K562 (cell line): ENCODE results near the gene IGSF9. TPM values are rescaled to one million over a fixed set of nuclear protein-coding genes. Genes with fewer than 3 reads are reported as not detected.

Experiments
- BCL6 ChIP-seq: fragments of 250-450 bp; sonication (Bioruptor Pico); IDR thresholded peaks from 2 replicates; pipeline ENCODE4 v1.4.0; 2020
- BRCA1 ChIP-seq, 2 experiments: fragments of 450-650 bp in 1 of 2; sonication (generic) in 1 of 2; formaldehyde crosslinking in 1 of 2; IDR thresholded peaks; 2 replicates each; pipeline versions ENCODE4 v1.5.0 to v1.6.1; 2017 to 2020; ENCODE audit warnings: mild to moderate bottlenecking in 1 of 2, missing genetic modification reagents in 1 of 2
- BRD4 ChIP-seq: fragments of 200-600 bp; sonication (generic); IDR thresholded peaks from 2 replicates; pipeline ENCODE4 v1.6.1; 2017; ENCODE audit warnings: inconsistent platforms
- CBFA2T2 ChIP-seq: fragments of 450-650 bp; conservative IDR thresholded peaks from 2 replicates; pipeline ENCODE4 v1.6.1; 2017; ENCODE audit warnings: mild to moderate bottlenecking
- CEBPB ChIP-seq: fragments of 450-650 bp; IDR thresholded peaks from 2 replicates; pipeline ENCODE4 v1.6.1; 2016; ENCODE audit warnings: missing genetic modification characterization, missing compliant biosample characterization
- CTBP1 ChIP-seq: fragments of 450-650 bp; IDR thresholded peaks from 2 replicates; pipeline ENCODE4 v1.6.1; 2016; ENCODE audit warnings: borderline replicate concordance
- EHMT2 ChIP-seq: fragments of 450-650 bp; IDR thresholded peaks from 2 replicates; pipeline ENCODE4 v1.6.1; 2018; ENCODE audit warnings: antibody characterized with exemption
- ETV5 ChIP-seq: sonication (generic); formaldehyde crosslinking; IDR thresholded peaks from 2 replicates; pipeline ENCODE4 v1.4.0; 2020; ENCODE audit warnings: low read depth, mild to moderate bottlenecking, missing genetic modification reagents
- GATAD2A ChIP-seq: fragments of 450-650 bp; IDR thresholded peaks from 2 replicates; pipeline ENCODE4 v1.6.1; 2017
- KHSRP ChIP-seq: fragments of 450-650 bp; IDR thresholded peaks from 2 replicates; pipeline ENCODE4 v1.6.1; 2017
- POLR2G ChIP-seq: fragments of 200-400 bp; formaldehyde crosslinking; IDR thresholded peaks from 2 replicates; pipeline ENCODE4 v1.6.1; 2017; ENCODE audit warnings: low read depth, mild to moderate bottlenecking, antibody characterized with exemption, low read length, moderate library complexity
- SRSF9 ChIP-seq: fragments of 200-400 bp; formaldehyde crosslinking; IDR thresholded peaks from 2 replicates; pipeline ENCODE4 v1.6.1; 2017; ENCODE audit warnings: low read depth, low read length, borderline replicate concordance
- ZNF282 ChIP-seq: sonication (generic); formaldehyde crosslinking; IDR thresholded peaks from 2 replicates; pipeline ENCODE4 v1.8.1; 2023; ENCODE audit warnings: missing genetic modification reagents
- ZNF589 ChIP-seq: fragments of 200-800 bp; sonication (Bioruptor generic); IDR thresholded peaks from 2 replicates; pipeline ENCODE4 v1.6.1; 2016; ENCODE audit warnings: low read depth, missing genetic modification characterization, missing compliant biosample characterization
- polyA plus RNA-seq, 8 experiments: library from polyadenylated mRNA; depleted of rRNA in 4 of 8; stranded (reverse) in 5 of 8; unstranded in 3 of 8; fragments of >200 nt; fragmentation: Nextera tagmentation in 2 of 8; fragmentation: Illumina TruSeq in 1 of 8; extraction: Ambion mirVana in 2 of 8; extraction: Trizol in 1 of 8; gene quantifications; 2 replicates each; pipeline versions ENCODE4 v1.2.1 to v1.2.3, GENCODE V29; 2011 to 2014; ENCODE audit warnings: inconsistent platforms in 1 of 8, missing spikeins in 1 of 8
- total RNA-seq, 7 experiments: library from RNA; depleted of rRNA in 6 of 7; stranded (reverse); fragments of >200 nt in 6 of 7; fragmentation: Illumina TruSeq in 2 of 7; extraction: Trizol in 2 of 7; gene quantifications; 2 replicates each; pipeline versions ENCODE4 v1.2.1 to v1.2.3, GENCODE V29; 2011 to 2021; ENCODE audit warnings: low replicate concordance in 1 of 7
- TF ChIP-seq, protein P1 (sequence below), 2 experiments: fragments of 450-650 bp; IDR thresholded peaks; 2 replicates each; pipeline ENCODE4 v1.6.1; 2018; ENCODE audit warnings: mild to moderate bottlenecking in 2 of 2, low read depth in 1 of 2; ENCODE audit not compliant: partially characterized antibody in 2 of 2
- TF ChIP-seq, protein P2 (sequence below): fragments of 450-650 bp; IDR thresholded peaks from 2 replicates; pipeline ENCODE4 v1.6.1; 2018; ENCODE audit not compliant: partially characterized antibody
- TF ChIP-seq, protein P3 (sequence below): fragments of 250-450 bp; sonication (Bioruptor Pico); IDR thresholded peaks from 2 replicates; pipeline ENCODE4 v1.5.0; 2020; ENCODE audit warnings: mild to moderate bottlenecking, borderline replicate concordance
- TF ChIP-seq, protein P4 (sequence below): fragments of 450-650 bp; conservative IDR thresholded peaks from 2 replicates; pipeline ENCODE4 v1.6.1; 2016; ENCODE audit warnings: missing genetic modification characterization, low read depth, mild to moderate bottlenecking, missing compliant biosample characterization, moderate library complexity

The IGSF9 gene
- total and polyA plus RNA-seq, 9 of the 15 experiments (the other 6 are each of a cell fraction or from before 2014, with no cell fraction given): 0.03 to 0.29 (median 0.07) TPM; not detected in 1

DNA sequence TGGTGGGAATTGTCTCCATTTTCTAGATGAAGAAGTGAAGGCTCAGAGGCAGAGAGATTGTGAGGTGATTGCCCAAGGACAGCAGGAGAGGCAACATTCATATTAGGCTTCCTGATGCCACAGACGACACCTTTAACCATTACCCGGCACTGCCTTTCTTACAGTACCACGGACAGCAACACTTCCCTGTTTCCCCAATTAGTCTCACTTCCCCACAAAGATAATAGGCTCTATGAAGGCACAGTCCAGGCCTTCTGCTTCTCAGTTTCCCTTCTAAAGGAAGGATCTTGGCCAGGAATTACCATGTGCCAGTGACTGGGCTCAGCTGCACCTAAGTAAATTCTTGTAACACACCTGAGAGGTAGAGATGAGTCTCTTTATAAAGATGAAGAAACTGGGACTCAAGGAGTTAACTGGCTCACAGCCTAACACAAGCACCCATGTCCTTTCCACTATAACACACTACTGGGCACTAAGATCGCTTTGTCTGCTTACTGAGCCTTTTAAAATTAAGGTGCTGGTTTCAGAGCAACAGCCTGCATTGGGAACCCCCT, 9.6 kb downstream of the IGSF9 start (continued):
- TF ChIP-seq, protein P1, sequence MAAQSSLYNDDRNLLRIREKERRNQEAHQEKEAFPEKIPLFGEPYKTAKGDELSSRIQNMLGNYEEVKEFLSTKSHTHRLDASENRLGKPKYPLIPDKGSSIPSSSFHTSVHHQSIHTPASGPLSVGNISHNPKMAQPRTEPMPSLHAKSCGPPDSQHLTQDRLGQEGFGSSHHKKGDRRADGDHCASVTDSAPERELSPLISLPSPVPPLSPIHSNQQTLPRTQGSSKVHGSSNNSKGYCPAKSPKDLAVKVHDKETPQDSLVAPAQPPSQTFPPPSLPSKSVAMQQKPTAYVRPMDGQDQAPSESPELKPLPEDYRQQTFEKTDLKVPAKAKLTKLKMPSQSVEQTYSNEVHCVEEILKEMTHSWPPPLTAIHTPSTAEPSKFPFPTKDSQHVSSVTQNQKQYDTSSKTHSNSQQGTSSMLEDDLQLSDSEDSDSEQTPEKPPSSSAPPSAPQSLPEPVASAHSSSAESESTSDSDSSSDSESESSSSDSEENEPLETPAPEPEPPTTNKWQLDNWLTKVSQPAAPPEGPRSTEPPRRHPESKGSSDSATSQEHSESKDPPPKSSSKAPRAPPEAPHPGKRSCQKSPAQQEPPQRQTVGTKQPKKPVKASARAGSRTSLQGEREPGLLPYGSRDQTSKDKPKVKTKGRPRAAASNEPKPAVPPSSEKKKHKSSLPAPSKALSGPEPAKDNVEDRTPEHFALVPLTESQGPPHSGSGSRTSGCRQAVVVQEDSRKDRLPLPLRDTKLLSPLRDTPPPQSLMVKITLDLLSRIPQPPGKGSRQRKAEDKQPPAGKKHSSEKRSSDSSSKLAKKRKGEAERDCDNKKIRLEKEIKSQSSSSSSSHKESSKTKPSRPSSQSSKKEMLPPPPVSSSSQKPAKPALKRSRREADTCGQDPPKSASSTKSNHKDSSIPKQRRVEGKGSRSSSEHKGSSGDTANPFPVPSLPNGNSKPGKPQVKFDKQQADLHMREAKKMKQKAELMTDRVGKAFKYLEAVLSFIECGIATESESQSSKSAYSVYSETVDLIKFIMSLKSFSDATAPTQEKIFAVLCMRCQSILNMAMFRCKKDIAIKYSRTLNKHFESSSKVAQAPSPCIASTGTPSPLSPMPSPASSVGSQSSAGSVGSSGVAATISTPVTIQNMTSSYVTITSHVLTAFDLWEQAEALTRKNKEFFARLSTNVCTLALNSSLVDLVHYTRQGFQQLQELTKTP (IDR thresholded peaks at IDR 0.05; ENCODE audit: low read depth in 1 of 2, partially characterized antibody in 2 of 2): peak in 1 of 2 experiments; percentile 74
- TF ChIP-seq ZNF589 (CRISPR knock-in tag) (no peak), CTBP1 (no peak), CBFA2T2 (no peak), BRCA1 (IDR thresholded peaks at IDR 0.05) (no peak), BRCA1 (CRISPR knock-in tag; IDR thresholded peaks at IDR 0.05) (no peak), SRSF9 (no peak), GATAD2A (no peak), BRD4 (no peak), ETV5 (CRISPR knock-in tag) (no peak), KHSRP (no peak), BCL6 (CRISPR knock-in tag) (no peak), ZNF282 (no peak), CEBPB (no peak), EHMT2 (peak; percentile 95), POLR2G (no peak)
- TF ChIP-seq, protein P2, sequence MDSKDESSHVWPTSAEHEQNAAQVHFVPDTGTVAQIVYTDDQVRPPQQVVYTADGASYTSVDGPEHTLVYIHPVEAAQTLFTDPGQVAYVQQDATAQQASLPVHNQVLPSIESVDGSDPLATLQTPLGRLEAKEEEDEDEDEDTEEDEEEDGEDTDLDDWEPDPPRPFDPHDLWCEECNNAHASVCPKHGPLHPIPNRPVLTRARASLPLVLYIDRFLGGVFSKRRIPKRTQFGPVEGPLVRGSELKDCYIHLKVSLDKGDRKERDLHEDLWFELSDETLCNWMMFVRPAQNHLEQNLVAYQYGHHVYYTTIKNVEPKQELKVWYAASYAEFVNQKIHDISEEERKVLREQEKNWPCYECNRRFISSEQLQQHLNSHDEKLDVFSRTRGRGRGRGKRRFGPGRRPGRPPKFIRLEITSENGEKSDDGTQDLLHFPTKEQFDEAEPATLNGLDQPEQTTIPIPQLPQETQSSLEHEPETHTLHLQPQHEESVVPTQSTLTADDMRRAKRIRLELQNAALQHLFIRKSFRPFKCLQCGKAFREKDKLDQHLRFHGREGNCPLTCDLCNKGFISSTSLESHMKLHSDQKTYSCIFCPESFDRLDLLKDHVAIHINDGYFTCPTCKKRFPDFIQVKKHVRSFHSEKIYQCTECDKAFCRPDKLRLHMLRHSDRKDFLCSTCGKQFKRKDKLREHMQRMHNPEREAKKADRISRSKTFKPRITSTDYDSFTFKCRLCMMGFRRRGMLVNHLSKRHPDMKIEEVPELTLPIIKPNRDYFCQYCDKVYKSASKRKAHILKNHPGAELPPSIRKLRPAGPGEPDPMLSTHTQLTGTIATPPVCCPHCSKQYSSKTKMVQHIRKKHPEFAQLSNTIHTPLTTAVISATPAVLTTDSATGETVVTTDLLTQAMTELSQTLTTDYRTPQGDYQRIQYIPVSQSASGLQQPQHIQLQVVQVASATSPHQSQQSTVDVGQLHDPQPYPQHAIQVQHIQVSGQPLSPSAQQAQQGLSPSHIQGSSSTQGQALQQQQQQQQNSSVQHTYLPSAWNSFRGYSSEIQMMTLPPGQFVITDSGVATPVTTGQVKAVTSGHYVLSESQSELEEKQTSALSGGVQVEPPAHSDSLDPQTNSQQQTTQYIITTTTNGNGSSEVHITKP: no peak
- TF ChIP-seq, protein P3, sequence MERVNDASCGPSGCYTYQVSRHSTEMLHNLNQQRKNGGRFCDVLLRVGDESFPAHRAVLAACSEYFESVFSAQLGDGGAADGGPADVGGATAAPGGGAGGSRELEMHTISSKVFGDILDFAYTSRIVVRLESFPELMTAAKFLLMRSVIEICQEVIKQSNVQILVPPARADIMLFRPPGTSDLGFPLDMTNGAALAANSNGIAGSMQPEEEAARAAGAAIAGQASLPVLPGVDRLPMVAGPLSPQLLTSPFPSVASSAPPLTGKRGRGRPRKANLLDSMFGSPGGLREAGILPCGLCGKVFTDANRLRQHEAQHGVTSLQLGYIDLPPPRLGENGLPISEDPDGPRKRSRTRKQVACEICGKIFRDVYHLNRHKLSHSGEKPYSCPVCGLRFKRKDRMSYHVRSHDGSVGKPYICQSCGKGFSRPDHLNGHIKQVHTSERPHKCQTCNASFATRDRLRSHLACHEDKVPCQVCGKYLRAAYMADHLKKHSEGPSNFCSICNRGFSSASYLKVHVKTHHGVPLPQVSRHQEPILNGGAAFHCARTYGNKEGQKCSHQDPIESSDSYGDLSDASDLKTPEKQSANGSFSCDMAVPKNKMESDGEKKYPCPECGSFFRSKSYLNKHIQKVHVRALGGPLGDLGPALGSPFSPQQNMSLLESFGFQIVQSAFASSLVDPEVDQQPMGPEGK: no peak
- TF ChIP-seq, protein P4, sequence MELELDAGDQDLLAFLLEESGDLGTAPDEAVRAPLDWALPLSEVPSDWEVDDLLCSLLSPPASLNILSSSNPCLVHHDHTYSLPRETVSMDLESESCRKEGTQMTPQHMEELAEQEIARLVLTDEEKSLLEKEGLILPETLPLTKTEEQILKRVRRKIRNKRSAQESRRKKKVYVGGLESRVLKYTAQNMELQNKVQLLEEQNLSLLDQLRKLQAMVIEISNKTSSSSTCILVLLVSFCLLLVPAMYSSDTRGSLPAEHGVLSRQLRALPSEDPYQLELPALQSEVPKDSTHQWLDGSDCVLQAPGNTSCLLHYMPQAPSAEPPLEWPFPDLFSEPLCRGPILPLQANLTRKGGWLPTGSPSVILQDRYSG: no peak
